ENCODE data around the gene TRIM74.
"Not testable (repeated sequence)": the region's sequence is repeated elsewhere in the genome, so short reads cannot be mapped to it uniquely, and the experiment has no call there.

- not testable (repeated sequence) for TF ChIP-seq EZH2 (IDR thresholded peaks at IDR 0.05; ENCODE audit: borderline replicate concordance, low read depth, low read length, severe bottlenecking); POLR2A (IDR thresholded peaks at IDR 0.05; ENCODE audit: low read depth, low read length); GATA2 (IDR thresholded peaks at IDR 0.05; ENCODE audit: insufficient read depth, insufficient read length, low read depth, low read length); MYC (IDR thresholded peaks at IDR 0.05; ENCODE audit: low read depth, low read length); POLR2AphosphoS5 (IDR thresholded peaks at IDR 0.05; ENCODE audit: insufficient read depth, low read depth, low read length); CTCF (IDR thresholded peaks at IDR 0.05; ENCODE audit: extremely low read depth in 1 of 2, insufficient read depth in 1 of 2, low read depth in 1 of 2, low read length in 2 of 2); MAX (IDR thresholded peaks at IDR 0.05; ENCODE audit: insufficient read depth, insufficient read length)
These were observed 14.6 kb downstream of the TRIM74 start for GRCh38 chr7:72954563-72955198.
